ENCODE results near the gene CD14.
A peak's percentile ranks its signal among the peaks of the same experiment; 100 is the strongest.
"Not testable (repeated sequence)": the region's sequence is repeated elsewhere in the genome, so short reads cannot be mapped to it uniquely, and the experiment has no call there.

CD14 gene

GRCh38 chr5:140635291-140636257 lies 2.6 kb upstream of the CD14 start:
- DNase-seq (ENCODE audit: low read depth) = no peak

GRCh38 chr5:140634103-140634502 lies 1.1 kb upstream of the CD14 start:
- DNase-seq (ENCODE audit: low read depth) = no peak

GRCh38 chr5:140633501-140633900 lies 526 bp upstream of the CD14 start:
- no peak for DNase-seq (ENCODE audit: low read depth)

GRCh38 chr5:140632366-140633020 lies 482 bp downstream of the CD14 start:
- peak; percentile 7 for DNase-seq (ENCODE audit: low read depth)

GRCh38 chr5:140631831-140632365 lies 1.1 kb downstream of the CD14 start:
- DNase-seq (ENCODE audit: low read depth) = no peak

GRCh38 chr5:140631036-140631417 lies 1.9 kb downstream of the CD14 start:
- no peak for DNase-seq (ENCODE audit: low read depth)

- no peak for DNase-seq (ENCODE audit: low read depth)
These were observed 2.5 kb downstream of the CD14 start for GRCh38 chr5:140630292-140631035.

GRCh38 chr5:140628711-140629110 lies 4.3 kb downstream of the CD14 start:
- no peak for DNase-seq (ENCODE audit: low read depth)

- no peak for DNase-seq (ENCODE audit: low read depth)
These were observed 5.0 kb downstream of the CD14 start for GRCh38 chr5:140627972-140628371.

- not testable (repeated sequence) for DNase-seq (ENCODE audit: low read depth)
These were observed 8.1 kb downstream of the CD14 start for GRCh38 chr5:140624886-140625285.

- not testable (repeated sequence) for DNase-seq (ENCODE audit: low read depth)
These were observed 9.9 kb downstream of the CD14 start for GRCh38 chr5:140623061-140623460.

- DNase-seq (ENCODE audit: low read depth) = no peak
These were observed 10.7 kb downstream of the CD14 start for GRCh38 chr5:140622301-140622700.

GRCh38 chr5:140611020-140611521 lies 21.9 kb downstream of the CD14 start:
- DNase-seq (ENCODE audit: low read depth) = no peak

GRCh38 chr5:140609126-140609525 lies 23.8 kb downstream of the CD14 start:
- no peak for DNase-seq (ENCODE audit: low read depth)

- no peak for DNase-seq (ENCODE audit: low read depth)
These were observed 24.3 kb downstream of the CD14 start for GRCh38 chr5:140608722-140609121.

GRCh38 chr5:140607031-140607430 lies 25.9 kb downstream of the CD14 start:
- no peak for DNase-seq (ENCODE audit: low read depth)

- no peak for DNase-seq (ENCODE audit: low read depth)
These were observed 27.1 kb downstream of the CD14 start for GRCh38 chr5:140605879-140606278.

- no peak for DNase-seq (ENCODE audit: low read depth)
These were observed 29.2 kb downstream of the CD14 start for GRCh38 chr5:140603734-140604133.

- not testable (repeated sequence) for DNase-seq (ENCODE audit: low read depth)
These were observed 29.6 kb downstream of the CD14 start for GRCh38 chr5:140603446-140603698.

- DNase-seq (ENCODE audit: low read depth) = no peak
These were observed 30.8 kb downstream of the CD14 start for GRCh38 chr5:140602147-140602546.

- no peak for DNase-seq (ENCODE audit: low read depth)
These were observed 32.9 kb downstream of the CD14 start for GRCh38 chr5:140600096-140600495.

GRCh38 chr5:140598836-140599235 lies 34.1 kb downstream of the CD14 start:
- DNase-seq (ENCODE audit: low read depth) = no peak
